ENCODE measurements around the gene GLRX2.

DNA sequence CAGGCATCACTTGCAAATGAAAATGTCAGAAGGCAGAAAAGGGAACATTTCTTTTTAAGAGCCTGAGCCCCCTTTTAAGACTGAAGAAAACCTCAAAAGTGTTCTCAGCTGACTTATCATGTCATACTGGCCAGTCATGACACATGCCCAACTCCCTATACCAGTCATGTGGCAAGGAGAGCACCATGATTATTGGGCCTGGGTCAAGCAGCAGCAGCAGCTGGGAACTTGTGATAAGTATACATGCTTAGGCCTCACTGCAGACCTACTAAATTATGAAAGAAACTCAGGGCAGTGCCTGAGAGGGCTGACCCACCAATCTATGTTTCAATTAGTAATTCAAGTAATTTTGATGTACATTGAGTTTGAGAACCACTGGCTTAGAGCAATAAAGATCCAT is 37.2 kb downstream of the GLRX2 start:
- TF ChIP-seq FOXM1 (IDR thresholded peaks at IDR 0.05; ENCODE audit: low read depth), result no peak
- TF ChIP-seq CHD2 (IDR thresholded peaks at IDR 0.05; ENCODE audit: low read length, partially characterized antibody), result no peak
